ENCODE measurements around the gene YTHDC1.
"Not testable (repeated sequence)": the region's sequence is repeated elsewhere in the genome, so short reads cannot be mapped to it uniquely, and the experiment has no call there.

YTHDC1 gene

GRCh38 chr4:68349649-68350360 is at the start of gene YTHDC1:
TSS of gene YTHDC1 (minus strand) at chr4:68350090. CDS start at chr4:68349753, 337 bp downstream.
- H3K27ac ChIP-seq (ENCODE audit: low read length) = peak within 1 kb of the TSS; percentile 94
- H3K4me3 ChIP-seq (ENCODE audit: low read length in 2 of 2) = peak within 1 kb of the TSS; percentile 79 to 89
- no peaks in the 10 kb centered on the region for H3K9me3 ChIP-seq (ENCODE audit: control insufficient read depth in 2 of 2, low read length in 2 of 2)
- peaks cover 8% of the 10 kb centered on the region for H3K4me1 ChIP-seq (ENCODE audit: control insufficient read depth, insufficient read depth, low read length)
- peak within 1 kb of the TSS; percentile 90 to 98 for H3K9ac ChIP-seq (ENCODE audit: low read length in 2 of 2)
- no peaks in the 10 kb centered on the region for H3K36me3 ChIP-seq (ENCODE audit: control insufficient read depth in 2 of 2, insufficient read depth in 2 of 2, low read length in 2 of 2)
- no peaks in the 10 kb centered on the region for H3K27me3 ChIP-seq (ENCODE audit: control insufficient read depth in 1 of 2, insufficient read depth in 2 of 2, low read length in 2 of 2)

GRCh38 chr4:68399306-68399705 is 49.4 kb upstream of the YTHDC1 start:
- Histone ChIP-seq H3K27ac (ENCODE audit: low read length) (no peak overlapping the region), H3K36me3 (ENCODE audit: control insufficient read depth in 2 of 2, insufficient read depth in 2 of 2, low read length in 2 of 2) (no peaks in the 10 kb centered on the region), H3K4me1 (ENCODE audit: control insufficient read depth, insufficient read depth, low read length) (no peaks in the 10 kb centered on the region), H3K9me3 (ENCODE audit: control insufficient read depth in 2 of 2, low read length in 2 of 2) (no peaks in the 10 kb centered on the region), H3K27me3 (ENCODE audit: control insufficient read depth in 1 of 2, insufficient read depth in 2 of 2, low read length in 2 of 2) (no peaks in the 10 kb centered on the region), H3K4me3 (ENCODE audit: low read length in 2 of 2) (no peak overlapping the region), H3K9ac (ENCODE audit: low read length in 2 of 2) (no peak overlapping the region)

DNA sequence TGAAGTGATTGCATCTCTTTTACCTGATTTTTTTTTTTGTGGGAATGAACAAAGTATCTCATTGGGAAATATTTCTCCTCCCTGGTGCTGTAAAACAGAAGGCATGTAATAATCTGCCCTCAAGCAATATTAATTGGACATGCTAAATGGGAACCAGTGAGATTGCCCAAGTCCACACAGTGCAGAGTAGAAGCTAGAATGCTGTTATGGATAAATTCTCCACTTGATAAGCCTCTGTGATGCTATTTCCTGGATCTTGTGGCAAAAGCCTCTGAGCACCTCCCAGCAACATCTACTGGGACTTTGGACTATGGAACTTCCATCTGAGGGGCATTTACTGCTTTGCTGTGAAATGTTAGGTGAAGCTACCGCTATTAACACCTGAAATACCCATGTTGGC is 46.9 kb upstream of the YTHDC1 start:
- H3K36me3 ChIP-seq (ENCODE audit: control insufficient read depth in 2 of 2, insufficient read depth in 2 of 2, low read length in 2 of 2) = no peaks in the 10 kb centered on the region
- H3K4me1 ChIP-seq (ENCODE audit: control insufficient read depth, insufficient read depth, low read length) = no peaks in the 10 kb centered on the region
- no peaks in the 10 kb centered on the region for H3K9me3 ChIP-seq (ENCODE audit: control insufficient read depth in 2 of 2, low read length in 2 of 2)
- no peaks in the 10 kb centered on the region for H3K27me3 ChIP-seq (ENCODE audit: control insufficient read depth in 1 of 2, insufficient read depth in 2 of 2, low read length in 2 of 2)
- no peak overlapping the region for H3K27ac ChIP-seq (ENCODE audit: low read length)
- H3K4me3 ChIP-seq (ENCODE audit: low read length in 2 of 2) = no peak overlapping the region
- H3K9ac ChIP-seq (ENCODE audit: low read length in 2 of 2) = no peak overlapping the region

GRCh38 chr4:68391436-68391835 is 41.5 kb upstream of the YTHDC1 start:
- Histone ChIP-seq H3K36me3 (ENCODE audit: control insufficient read depth in 2 of 2, insufficient read depth in 2 of 2, low read length in 2 of 2) (no peaks in the 10 kb centered on the region), H3K4me3 (ENCODE audit: low read length in 2 of 2) (no peak overlapping the region), H3K9ac (ENCODE audit: low read length in 2 of 2) (no peak overlapping the region), H3K27ac (ENCODE audit: low read length) (no peak overlapping the region), H3K9me3 (ENCODE audit: control insufficient read depth in 2 of 2, low read length in 2 of 2) (no peaks in the 10 kb centered on the region), H3K4me1 (ENCODE audit: control insufficient read depth, insufficient read depth, low read length) (no peaks in the 10 kb centered on the region), H3K27me3 (ENCODE audit: control insufficient read depth in 1 of 2, insufficient read depth in 2 of 2, low read length in 2 of 2) (no peaks in the 10 kb centered on the region)

DNA sequence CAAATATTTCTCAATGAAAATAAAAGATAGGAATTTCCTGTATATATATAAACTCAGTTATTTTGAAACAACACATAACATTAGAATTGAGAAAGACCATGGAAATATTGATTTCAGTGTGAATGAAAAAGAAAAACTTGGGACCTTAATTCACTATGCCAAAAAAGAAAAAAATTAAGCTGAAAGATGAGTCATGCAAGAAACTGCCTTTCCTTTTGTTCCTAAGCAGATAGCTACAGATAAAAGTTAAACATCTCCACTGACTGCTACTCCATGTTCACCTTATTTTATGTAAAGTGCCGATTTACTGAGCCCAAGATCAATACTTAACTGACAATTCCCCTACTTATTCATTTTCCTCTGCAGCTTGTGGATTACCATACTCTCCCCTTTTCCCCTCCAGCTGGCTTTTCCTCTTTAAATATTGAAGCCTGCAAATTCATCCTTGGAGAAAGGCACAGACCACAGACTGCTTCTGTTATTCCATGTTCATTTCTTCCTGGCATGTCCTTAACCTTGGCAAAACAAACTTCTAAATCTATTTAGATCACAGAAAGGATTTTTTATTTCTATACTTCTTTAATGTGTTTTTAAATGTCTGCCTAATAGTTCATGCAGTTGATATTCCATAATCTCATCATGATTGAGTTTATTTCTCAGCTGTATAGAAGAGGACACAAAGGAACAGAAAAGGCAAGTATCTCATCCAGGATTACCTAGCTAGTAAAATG is 40.5 kb upstream of the YTHDC1 start:
- no peaks in the 10 kb centered on the region for H3K9me3 ChIP-seq (ENCODE audit: control insufficient read depth in 2 of 2, low read length in 2 of 2)
- H3K27me3 ChIP-seq (ENCODE audit: control insufficient read depth in 1 of 2, insufficient read depth in 2 of 2, low read length in 2 of 2) = no peaks in the 10 kb centered on the region
- H3K36me3 ChIP-seq (ENCODE audit: control insufficient read depth in 2 of 2, insufficient read depth in 2 of 2, low read length in 2 of 2) = no peaks in the 10 kb centered on the region
- H3K4me3 ChIP-seq (ENCODE audit: low read length in 2 of 2) = no peak overlapping the region
- no peak overlapping the region for H3K27ac ChIP-seq (ENCODE audit: low read length)
- H3K4me1 ChIP-seq (ENCODE audit: control insufficient read depth, insufficient read depth, low read length) = no peaks in the 10 kb centered on the region
- no peak overlapping the region for H3K9ac ChIP-seq (ENCODE audit: low read length in 2 of 2)

GRCh38 chr4:68389386-68389913 is 39.6 kb upstream of the YTHDC1 start:
- H3K27ac ChIP-seq (ENCODE audit: low read length); H3K4me3 ChIP-seq (ENCODE audit: low read length in 2 of 2); H3K36me3 ChIP-seq (ENCODE audit: control insufficient read depth in 2 of 2, insufficient read depth in 2 of 2, low read length in 2 of 2); H3K27me3 ChIP-seq (ENCODE audit: control insufficient read depth in 1 of 2, insufficient read depth in 2 of 2, low read length in 2 of 2); H3K9ac ChIP-seq (ENCODE audit: low read length in 2 of 2); H3K9me3 ChIP-seq (ENCODE audit: control insufficient read depth in 2 of 2, low read length in 2 of 2); H3K4me1 ChIP-seq (ENCODE audit: control insufficient read depth, insufficient read depth, low read length): not testable (repeated sequence)

- no peak overlapping the region for H3K27ac ChIP-seq (ENCODE audit: low read length)
These were observed 38.5 kb upstream of the YTHDC1 start for GRCh38 chr4:68388347-68388865.

GRCh38 chr4:68385267-68385666 is 35.4 kb upstream of the YTHDC1 start:
- Histone ChIP-seq H3K27ac (ENCODE audit: low read length) (no peak overlapping the region), H3K9ac (ENCODE audit: low read length in 2 of 2) (no peak overlapping the region), H3K9me3 (ENCODE audit: control insufficient read depth in 2 of 2, low read length in 2 of 2) (no peaks in the 10 kb centered on the region), H3K36me3 (ENCODE audit: control insufficient read depth in 2 of 2, insufficient read depth in 2 of 2, low read length in 2 of 2) (no peaks in the 10 kb centered on the region), H3K4me3 (ENCODE audit: low read length in 2 of 2) (no peak overlapping the region), H3K4me1 (ENCODE audit: control insufficient read depth, insufficient read depth, low read length) (no peaks in the 10 kb centered on the region), H3K27me3 (ENCODE audit: control insufficient read depth in 1 of 2, insufficient read depth in 2 of 2, low read length in 2 of 2) (no peaks in the 10 kb centered on the region)

More at GRCh38 chr4:68388347-68388865, 38.5 kb upstream of the YTHDC1 start:
- no peak overlapping the region for H3K9ac ChIP-seq (ENCODE audit: low read length in 2 of 2)
- H3K9me3 ChIP-seq (ENCODE audit: control insufficient read depth in 2 of 2, low read length in 2 of 2) = no peaks in the 10 kb centered on the region
- H3K4me3 ChIP-seq (ENCODE audit: low read length in 2 of 2) = no peak overlapping the region
- H3K36me3 ChIP-seq (ENCODE audit: control insufficient read depth in 2 of 2, insufficient read depth in 2 of 2, low read length in 2 of 2) = no peaks in the 10 kb centered on the region
- H3K4me1 ChIP-seq (ENCODE audit: control insufficient read depth, insufficient read depth, low read length) = no peaks in the 10 kb centered on the region
- H3K27me3 ChIP-seq (ENCODE audit: control insufficient read depth in 1 of 2, insufficient read depth in 2 of 2, low read length in 2 of 2) = no peaks in the 10 kb centered on the region

DNA sequence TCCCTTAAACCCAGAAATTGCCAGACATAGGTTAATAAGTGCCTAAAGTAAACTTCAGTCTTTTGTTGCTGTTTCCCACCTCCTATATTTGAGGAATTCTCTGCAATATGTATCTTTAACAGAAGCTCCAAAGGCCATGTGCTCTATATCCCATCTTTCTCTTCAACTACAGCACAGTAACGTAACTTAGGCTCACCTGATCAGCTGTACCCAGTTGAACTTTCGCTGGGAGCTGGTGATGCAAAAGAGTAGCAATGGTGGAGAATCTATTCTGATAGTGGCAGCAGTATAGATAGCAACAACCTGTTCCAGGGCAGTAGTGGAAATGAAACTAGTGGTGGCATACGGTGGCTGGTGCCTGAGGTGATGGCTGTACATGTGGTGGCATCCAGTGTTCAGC is 33.2 kb upstream of the YTHDC1 start:
- Histone ChIP-seq H3K4me3 (ENCODE audit: low read length in 2 of 2) (no peak overlapping the region), H3K27ac (ENCODE audit: low read length) (no peak overlapping the region), H3K27me3 (ENCODE audit: control insufficient read depth in 1 of 2, insufficient read depth in 2 of 2, low read length in 2 of 2) (peaks cover 2 to 3% of the 10 kb centered on the region in 2 donors), H3K9ac (ENCODE audit: low read length in 2 of 2) (no peak overlapping the region), H3K9me3 (ENCODE audit: control insufficient read depth in 2 of 2, low read length in 2 of 2) (no peaks in the 10 kb centered on the region), H3K4me1 (ENCODE audit: control insufficient read depth, insufficient read depth, low read length) (no peaks in the 10 kb centered on the region), H3K36me3 (ENCODE audit: control insufficient read depth in 2 of 2, insufficient read depth in 2 of 2, low read length in 2 of 2) (no peaks in the 10 kb centered on the region)

DNA sequence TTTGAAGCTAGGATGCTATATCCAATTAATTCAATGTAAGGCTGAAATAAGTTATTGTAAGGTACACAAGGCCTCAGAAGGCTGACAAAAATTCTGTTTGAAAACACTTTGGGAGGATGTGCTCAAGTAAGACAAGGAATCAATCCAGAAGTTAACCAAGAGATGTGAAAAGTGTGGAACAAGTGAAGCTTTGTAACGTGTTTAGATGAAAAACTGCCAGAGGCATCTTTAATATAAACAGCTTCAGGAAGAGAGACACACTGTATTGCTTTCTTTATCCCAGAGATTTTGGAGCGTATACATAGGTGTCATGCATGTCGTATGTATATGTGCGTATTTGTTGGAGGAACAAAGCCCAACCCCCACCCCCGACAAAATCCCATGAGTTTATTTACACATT is 28.3 kb upstream of the YTHDC1 start:
- H3K27ac ChIP-seq (ENCODE audit: low read length) = no peak overlapping the region
- no peak overlapping the region for H3K4me3 ChIP-seq (ENCODE audit: low read length in 2 of 2)

More for the DNA sequence above, 28.3 kb upstream of the YTHDC1 start:
- Histone ChIP-seq H3K9me3 (ENCODE audit: control insufficient read depth in 2 of 2, low read length in 2 of 2) (no peaks in the 10 kb centered on the region), H3K27me3 (ENCODE audit: control insufficient read depth in 1 of 2, insufficient read depth in 2 of 2, low read length in 2 of 2) (peaks cover 6 to 16% of the 10 kb centered on the region in 2 donors), H3K36me3 (ENCODE audit: control insufficient read depth in 2 of 2, insufficient read depth in 2 of 2, low read length in 2 of 2) (no peaks in the 10 kb centered on the region), H3K9ac (ENCODE audit: low read length in 2 of 2) (no peak overlapping the region), H3K4me1 (ENCODE audit: control insufficient read depth, insufficient read depth, low read length) (no peaks in the 10 kb centered on the region)
